HCT116 (cell line): ENCODE measurements around the gene ATP10B.

Source experiments
- ATF3 ChIP-seq: IDR thresholded peaks from 2 replicates; pipeline ENCODE4 v1.6.1; 2012
- CEBPB ChIP-seq: IDR thresholded peaks from 2 replicates; pipeline ENCODE4 v1.6.1; 2012; ENCODE audit warnings: low read depth
- EZH2 ChIP-seq: fragments of 200-600 bp; sonication (generic); IDR thresholded peaks from 2 replicates; pipeline ENCODE4 v1.6.1; 2017; ENCODE audit warnings: antibody characterized with exemption, mixed run types
- EZH2phosphoT487 ChIP-seq: fragments of 200-600 bp; IDR thresholded peaks from 2 replicates; pipeline ENCODE4 v1.6.1; 2018; ENCODE audit warnings: antibody characterized with exemption, borderline replicate concordance
- MAX ChIP-seq: IDR thresholded peaks from 2 replicates; pipeline ENCODE4 v1.6.1; 2012
- POLR2A ChIP-seq: IDR thresholded peaks from 2 replicates; pipeline ENCODE4 v1.7.0; 2011; ENCODE audit warnings: borderline replicate concordance; ENCODE audit not compliant: insufficient read depth, insufficient read length; ENCODE audit errors: extremely low read depth
- POLR2AphosphoS5 ChIP-seq: IDR thresholded peaks from 2 replicates; pipeline ENCODE4 v1.6.1; 2011; ENCODE audit warnings: mild to moderate bottlenecking, low read depth, low read length, moderate library complexity
- YY1 ChIP-seq: IDR thresholded peaks from 2 replicates; pipeline ENCODE4 v1.6.1; 2011; ENCODE audit warnings: low read length, low read depth, moderate library complexity, mild to moderate bottlenecking; ENCODE audit not compliant: insufficient replicate concordance; ENCODE audit errors: extremely low read depth
- ZBTB33 ChIP-seq: IDR thresholded peaks from 2 replicates; pipeline ENCODE4 v1.6.1; 2011; ENCODE audit warnings: mild to moderate bottlenecking, low read length, moderate library complexity; ENCODE audit not compliant: insufficient replicate concordance; ENCODE audit errors: extremely low read depth
- ZFX ChIP-seq: fragments of 450-650 bp; IDR thresholded peaks from 2 replicates; pipeline ENCODE4 v1.6.1; 2017
- TF ChIP-seq, protein P1 (sequence below), 3 experiments: fragments of 200-600 bp in 1 of 3; sonication (generic) in 1 of 3; IDR thresholded peaks in 2 of 3; conservative IDR thresholded peaks in 1 of 3; 2 replicates each; pipeline ENCODE4 v1.5.1; 2012 to 2017; ENCODE audit warnings: low read depth in 2 of 3, low read length in 2 of 3, antibody characterized with exemption in 1 of 3, borderline replicate concordance in 1 of 3, control low read depth in 1 of 3, mild to moderate bottlenecking in 1 of 3, mixed read lengths in 1 of 3, mixed run types in 1 of 3, moderate library complexity in 1 of 3; ENCODE audit not compliant: insufficient read depth in 1 of 3

- TF ChIP-seq MAX = no peak
- no peak for TF ChIP-seq ATF3
- no peak for TF ChIP-seq CEBPB
- TF ChIP-seq, protein P1, sequence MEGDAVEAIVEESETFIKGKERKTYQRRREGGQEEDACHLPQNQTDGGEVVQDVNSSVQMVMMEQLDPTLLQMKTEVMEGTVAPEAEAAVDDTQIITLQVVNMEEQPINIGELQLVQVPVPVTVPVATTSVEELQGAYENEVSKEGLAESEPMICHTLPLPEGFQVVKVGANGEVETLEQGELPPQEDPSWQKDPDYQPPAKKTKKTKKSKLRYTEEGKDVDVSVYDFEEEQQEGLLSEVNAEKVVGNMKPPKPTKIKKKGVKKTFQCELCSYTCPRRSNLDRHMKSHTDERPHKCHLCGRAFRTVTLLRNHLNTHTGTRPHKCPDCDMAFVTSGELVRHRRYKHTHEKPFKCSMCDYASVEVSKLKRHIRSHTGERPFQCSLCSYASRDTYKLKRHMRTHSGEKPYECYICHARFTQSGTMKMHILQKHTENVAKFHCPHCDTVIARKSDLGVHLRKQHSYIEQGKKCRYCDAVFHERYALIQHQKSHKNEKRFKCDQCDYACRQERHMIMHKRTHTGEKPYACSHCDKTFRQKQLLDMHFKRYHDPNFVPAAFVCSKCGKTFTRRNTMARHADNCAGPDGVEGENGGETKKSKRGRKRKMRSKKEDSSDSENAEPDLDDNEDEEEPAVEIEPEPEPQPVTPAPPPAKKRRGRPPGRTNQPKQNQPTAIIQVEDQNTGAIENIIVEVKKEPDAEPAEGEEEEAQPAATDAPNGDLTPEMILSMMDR (IDR thresholded peaks at IDR 0.05 in 2 of 3, conservative IDR thresholded peaks at IDR 0.05 in 1 of 3; ENCODE audit: borderline replicate concordance in 1 of 3, insufficient read depth in 1 of 3, low read depth in 2 of 3, low read length in 2 of 3) = no peak
- no peak for TF ChIP-seq EZH2phosphoT487
- TF ChIP-seq ZFX = no peak
- TF ChIP-seq POLR2A = no peak
- no peak for TF ChIP-seq ZBTB33
- TF ChIP-seq YY1 = no peak
- no peak for TF ChIP-seq EZH2
- TF ChIP-seq POLR2AphosphoS5 = no peak
These were observed 46.6 kb downstream of the ATP10B start for GRCh38 chr5:160805376-160805775.
